Measurements from ENCODE around the gene GLT1D1.
"Not testable (repeated sequence)": the region's sequence is repeated elsewhere in the genome, so short reads cannot be mapped to it uniquely, and the experiment has no call there.

Gene GLT1D1

GRCh38 chr12:128820723-128821432 lies 32.4 kb upstream of the GLT1D1 start:
- DNase-seq (ENCODE audit: low spot score) = peak; percentile 79

- DNase-seq (ENCODE audit: low spot score) = peak; percentile 35
Measured at GRCh38 chr12:128823216-128823915, 29.9 kb upstream of the GLT1D1 start.

GRCh38 chr12:128823916-128824839 lies 29.1 kb upstream of the GLT1D1 start, which contains the start of gene SLC15A4:
TSS of gene SLC15A4 (minus strand) at chr12:128823958. CDS start at chr12:128823943, 15 bp downstream.
- peak; percentile 97 for DNase-seq (ENCODE audit: low spot score)

GRCh38 chr12:128825835-128826234 lies 27.4 kb upstream of the GLT1D1 start:
- no peak for DNase-seq (ENCODE audit: low spot score)

GRCh38 chr12:128827724-128828123 lies 25.6 kb upstream of the GLT1D1 start:
- DNase-seq (ENCODE audit: low spot score) = no peak

GRCh38 chr12:128829861-128830504 lies 23.3 kb upstream of the GLT1D1 start:
- DNase-seq (ENCODE audit: low spot score) = peak; percentile 77

DNA sequence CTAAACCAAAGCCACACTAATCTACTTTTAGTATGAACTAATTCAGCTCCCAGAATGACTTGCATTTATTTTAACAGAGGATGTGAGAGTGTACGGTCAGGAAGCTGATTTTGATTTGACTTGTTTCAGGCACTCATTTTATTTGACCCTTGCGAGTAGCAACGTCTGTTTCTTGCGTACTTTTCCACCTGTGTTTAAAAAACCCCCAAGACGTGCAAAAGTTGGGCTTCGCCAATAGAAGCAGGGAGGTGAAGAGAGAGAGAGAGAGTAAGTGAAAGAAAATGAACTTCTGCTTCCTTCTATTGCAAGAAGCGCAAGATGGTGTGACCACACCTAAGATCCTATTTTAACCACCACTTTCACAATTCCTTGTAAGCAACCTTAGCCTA lies 22.8 kb upstream of the GLT1D1 start:
- no peak for DNase-seq (ENCODE audit: low spot score)

DNA sequence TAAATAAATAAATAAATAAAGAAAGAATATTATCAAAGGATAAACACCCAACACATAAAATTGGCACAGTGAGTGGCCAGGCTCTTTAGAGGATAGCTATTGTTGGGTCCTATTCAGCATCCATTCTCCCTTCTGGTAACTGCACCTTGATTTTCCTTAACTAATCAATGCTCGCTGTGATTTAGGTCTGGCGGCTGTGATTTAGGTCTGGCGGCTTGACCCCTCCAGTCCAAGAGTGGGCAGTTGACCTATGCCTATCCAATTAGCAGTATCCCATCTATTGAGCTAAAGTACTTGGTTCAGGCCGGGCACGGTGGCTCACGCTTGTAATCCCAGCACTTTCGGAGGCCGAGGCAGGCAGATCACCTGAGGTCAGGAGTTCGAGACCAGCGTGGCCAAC lies 19.9 kb upstream of the GLT1D1 start:
- DNase-seq (ENCODE audit: low spot score) = no peak

GRCh38 chr12:128839885-128840284 lies 13.4 kb upstream of the GLT1D1 start:
- DNase-seq (ENCODE audit: low spot score) = not testable (repeated sequence)

DNA sequence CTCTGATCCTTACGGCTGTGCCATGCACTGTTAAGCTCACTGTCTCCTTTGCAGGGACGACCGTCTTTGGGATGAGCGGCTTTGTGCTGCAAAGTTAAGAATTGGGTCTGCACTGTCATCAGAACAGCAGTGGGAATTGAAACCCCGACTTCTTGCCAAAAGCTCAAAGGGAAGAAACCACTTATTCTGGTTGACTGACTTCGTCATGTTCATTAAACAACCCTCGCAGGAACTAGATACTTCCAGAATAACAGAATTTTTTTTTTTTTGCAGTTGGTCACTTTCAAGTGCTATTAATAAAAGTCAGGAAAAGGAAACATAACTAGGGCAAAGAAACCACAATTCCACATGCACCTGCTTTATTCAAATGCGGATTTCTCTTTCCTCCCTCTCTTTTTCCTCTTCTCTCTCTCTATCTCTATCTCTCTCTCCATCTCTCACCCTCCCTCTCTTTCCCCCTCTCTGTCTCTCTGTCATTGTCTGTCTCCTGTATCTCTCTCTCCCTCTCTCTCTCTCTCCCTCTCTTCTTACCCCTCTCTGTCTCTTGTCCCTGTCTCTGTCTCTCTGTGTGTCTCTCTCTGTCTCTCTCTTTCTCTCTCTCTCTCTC lies 12.3 kb upstream of the GLT1D1 start:
- peak; percentile 31 for DNase-seq (ENCODE audit: low spot score)

GRCh38 chr12:128842579-128842978 lies 10.7 kb upstream of the GLT1D1 start:
- DNase-seq (ENCODE audit: low spot score) = no peak

- DNase-seq (ENCODE audit: low spot score) = no peak
Measured at GRCh38 chr12:128843538-128843937, 9.7 kb upstream of the GLT1D1 start.

- DNase-seq (ENCODE audit: low spot score) = peak; percentile 36
Measured at GRCh38 chr12:128844031-128844635, 9.1 kb upstream of the GLT1D1 start.

DNA sequence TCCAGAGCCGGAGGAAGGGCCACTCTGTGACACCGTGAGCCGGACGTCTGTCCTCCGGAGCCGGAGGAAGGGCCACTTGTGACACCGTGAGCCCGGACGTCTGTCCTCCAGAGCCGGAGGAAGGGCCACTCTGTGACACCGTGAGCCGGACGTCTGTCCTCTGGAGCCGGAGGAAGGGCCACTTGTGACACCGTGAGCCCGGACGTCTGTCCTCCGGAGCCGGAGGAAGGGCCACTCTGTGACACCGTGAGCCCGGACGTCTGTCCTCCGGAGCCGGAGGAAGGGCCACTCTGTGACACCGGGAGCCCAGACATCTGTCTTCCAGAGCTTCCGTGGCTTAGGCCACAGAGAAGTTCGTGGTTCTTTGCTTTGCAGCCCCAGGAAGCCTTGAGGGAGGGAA lies 6.6 kb upstream of the GLT1D1 start:
- DNase-seq (ENCODE audit: low spot score) = not testable (repeated sequence)

DNA sequence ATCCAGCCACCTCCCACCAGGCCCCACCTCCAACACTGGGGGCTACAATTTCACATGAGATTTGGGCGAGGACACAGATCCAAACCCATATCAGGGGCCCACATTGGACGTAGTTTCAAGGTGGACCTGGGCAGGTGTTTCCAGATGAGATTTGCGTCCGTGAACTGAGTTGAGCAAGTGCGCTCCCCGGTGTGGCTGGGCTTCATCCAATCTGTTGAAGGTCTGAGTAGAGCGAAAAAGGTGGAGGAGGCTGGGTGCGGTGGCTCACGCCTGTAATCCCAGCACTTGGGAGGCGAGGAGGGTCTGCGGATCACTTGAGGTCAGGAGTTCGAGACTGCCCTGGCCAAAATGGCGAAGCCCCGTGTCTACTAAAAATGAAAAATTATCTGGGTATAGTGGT lies 4.9 kb upstream of the GLT1D1 start:
- DNase-seq (ENCODE audit: low spot score) = no peak

- DNase-seq (ENCODE audit: low spot score) = not testable (repeated sequence)
Measured at GRCh38 chr12:128849806-128850205, 3.5 kb upstream of the GLT1D1 start.

GRCh38 chr12:128850400-128850799 lies 2.9 kb upstream of the GLT1D1 start:
- no peak for DNase-seq (ENCODE audit: low spot score)

DNA sequence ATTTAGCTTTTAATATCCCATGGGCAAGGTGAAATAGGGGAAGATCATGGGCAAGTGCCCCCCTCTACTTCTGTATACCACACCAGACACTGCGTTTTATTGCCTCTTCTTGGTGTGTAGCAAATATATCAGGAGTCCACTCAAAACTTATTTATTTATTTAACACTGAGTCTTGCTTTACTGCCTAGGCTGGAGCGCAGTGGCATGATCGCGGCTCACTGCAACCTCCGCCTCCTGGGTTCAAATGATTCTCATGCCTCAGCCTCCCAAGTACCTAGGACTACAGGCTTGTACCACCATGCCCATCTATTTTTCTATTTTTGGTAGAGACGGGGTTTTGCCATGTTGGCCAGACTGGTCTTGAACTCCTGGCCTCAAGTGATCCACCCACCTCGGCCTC lies 1.8 kb upstream of the GLT1D1 start:
- DNase-seq (ENCODE audit: low spot score) = not testable (repeated sequence)

- no peak for DNase-seq (ENCODE audit: low spot score)
Measured at GRCh38 chr12:128852026-128852698, 1.1 kb upstream of the GLT1D1 start.

DNA sequence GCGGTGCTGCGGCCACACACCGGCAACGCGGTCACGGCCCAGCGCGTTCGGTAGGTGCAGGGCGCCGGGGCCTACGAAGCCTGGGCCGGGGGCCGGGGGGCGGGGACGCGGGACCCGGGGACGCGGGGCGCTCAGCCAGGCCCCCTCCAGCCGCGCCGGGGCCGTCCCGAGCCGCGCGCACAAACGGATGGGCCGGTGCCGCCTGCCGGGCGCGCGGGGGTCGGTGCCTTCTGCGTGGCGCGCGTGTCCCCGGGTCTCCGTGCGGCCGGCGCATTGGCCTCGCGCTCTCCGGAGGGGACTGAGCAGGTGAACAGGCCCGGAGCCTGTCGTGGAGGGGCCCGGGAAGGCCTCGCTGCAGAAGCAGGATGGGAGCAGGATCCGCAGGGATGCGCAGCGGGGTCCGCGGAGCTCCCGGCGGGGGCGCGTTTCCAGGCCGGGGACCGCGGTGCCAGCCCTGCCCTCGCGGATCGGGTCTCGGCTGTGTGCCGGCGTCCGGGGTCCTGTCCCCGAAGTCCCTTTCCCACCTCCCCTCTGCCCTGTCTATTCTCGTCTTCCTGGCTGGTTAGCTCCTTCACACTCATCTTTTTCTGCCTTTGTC lies 421 bp downstream of the GLT1D1 start:
- DNase-seq (ENCODE audit: low spot score) = peak; percentile 15
